ENCODE results near the gene CPLX3. TPM values are rescaled to one million over a fixed set of nuclear protein-coding genes. Genes with fewer than 3 reads are reported as not detected.

Gene CPLX3
- total and polyA plus RNA-seq, 2 of the 8 experiments (the other 6 are each of a cell fraction or from before 2014, with no cell fraction given), result 0.17 TPM; not detected in 1

- TF ChIP-seq MAX (IDR thresholded peaks at IDR 0.05), result peak; percentile 90
- peak in 1 of 2 experiments; percentile 31; a peak in 1 of 4 replicates for TF ChIP-seq SIN3A (conservative IDR thresholded peaks at IDR 0.05 in 1 of 2, IDR thresholded peaks at IDR 0.05 in 1 of 2; ENCODE audit: low read depth in 1 of 2, low read length in 2 of 2)
These were observed 16.4 kb downstream of the CPLX3 start, which contains the start of gene ULK3 (continued) for GRCh38 chr15:74842581-74843444.

Measured in H1 (cell line).